Left ventricle myocardium inferior (tissue), 1 donor: ENCODE measurements around the gene SLC48A1. TPM values are rescaled to one million over a fixed set of nuclear protein-coding genes. Genes with fewer than 3 reads are reported as not detected.

Experiments used
- DNase-seq: peaks from one replicate; pipeline ENCODE4 v3.0.0-alpha.2; 2020
- H3K27ac ChIP-seq: fragments of 200-600 bp; replicated peaks from 2 replicates; pipeline ENCODE4 v1.8.0; 2021
- H3K27me3 ChIP-seq: fragments of 200-600 bp; 2 replicates; pipeline ENCODE4 v1.8.0; 2021; ENCODE audit warnings: low read depth
- H3K36me3 ChIP-seq: fragments of 200-600 bp; 2 replicates; pipeline ENCODE4 v1.8.0; 2021
- H3K4me1 ChIP-seq: fragments of 200-600 bp; 2 replicates; pipeline ENCODE4 v1.8.0; 2021
- H3K4me3 ChIP-seq: fragments of 200-600 bp; 2 replicates; pipeline ENCODE4 v1.8.0; 2021; ENCODE audit warnings: mild to moderate bottlenecking, moderate library complexity
- H3K9me3 ChIP-seq: fragments of 200-600 bp; replicated peaks from 2 replicates; pipeline ENCODE4 v1.8.0; 2021
- CTCF ChIP-seq: fragments of 200-600 bp; IDR thresholded peaks from 2 replicates; pipeline ENCODE4 v1.8.0; 2021; ENCODE audit warnings: antibody characterized with exemption, mild to moderate bottlenecking, borderline replicate concordance
- intact Hi-C: fragments of 100-400 bp; cut with micrococcal nuclease; formaldehyde crosslinking; loops from one replicate; pipeline ENCODE4 v1.11.0; 2022
- total RNA-seq: library from RNA; stranded (reverse); fragmentation: NEBNext Ultra II Directional; extraction: Animal tissue kit (Norgen Biotek cat#: 25700); gene quantifications from one replicate; pipeline ENCODE4 v1.2.1, GENCODE V29; 2021
- donor health status: DM: no; HTN: yes; CAD: no; lungs with severe emphysema.

SLC48A1 gene
- total RNA-seq, 1 donor from 2014 or later: 25.3 TPM

- H3K4me3 ChIP-seq: peak overlapping the region; percentile 88
- peaks cover 92% of the 10 kb centered on the region for H3K4me1 ChIP-seq
- H3K27ac ChIP-seq: peak overlapping the region; percentile 99
- H3K9me3 ChIP-seq: no peaks in the 10 kb centered on the region
- intact Hi-C loops: no loop called here
- no peak for TF ChIP-seq CTCF
- no peaks in the 10 kb centered on the region for H3K27me3 ChIP-seq
- no peaks in the 10 kb centered on the region for H3K36me3 ChIP-seq
- DNase-seq: no peak
These were observed 43.6 kb downstream of the SLC48A1 start for GRCh38 chr12:47816403-47817271.

- peaks cover 92% of the 10 kb centered on the region for H3K4me1 ChIP-seq
- TF ChIP-seq CTCF: peak; percentile 39
- no peaks in the 10 kb centered on the region for H3K36me3 ChIP-seq
- DNase-seq: no peak
- peak overlapping the region; percentile 88 for H3K4me3 ChIP-seq
- intact Hi-C loops: no loop called here
- H3K27me3 ChIP-seq: no peaks in the 10 kb centered on the region
- no peaks in the 10 kb centered on the region for H3K9me3 ChIP-seq
- H3K27ac ChIP-seq: peak overlapping the region; percentile 99
These were observed 44.4 kb downstream of the SLC48A1 start for GRCh38 chr12:47817272-47818006.

- Histone ChIP-seq H3K27me3 (no peaks in the 10 kb centered on the region), H3K4me1 (peaks cover 93% of the 10 kb centered on the region), H3K4me3 (peak overlapping the region; percentile 88), H3K36me3 (no peaks in the 10 kb centered on the region), H3K27ac (peak overlapping the region; percentile 99), H3K9me3 (no peaks in the 10 kb centered on the region)
- no peak for TF ChIP-seq CTCF
- intact Hi-C loops: no loop called here
- no peak for DNase-seq
These were observed 45.0 kb downstream of the SLC48A1 start for GRCh38 chr12:47818007-47818376.

GRCh38 chr12:47818467-47819137 is 45.6 kb downstream of the SLC48A1 start:
- Histone ChIP-seq H3K4me3 (peak overlapping the region; percentile 88), H3K9me3 (no peaks in the 10 kb centered on the region), H3K36me3 (no peaks in the 10 kb centered on the region), H3K4me1 (peaks cover 94% of the 10 kb centered on the region), H3K27ac (peak overlapping the region; percentile 99), H3K27me3 (no peaks in the 10 kb centered on the region)
- no peak for DNase-seq
- intact Hi-C loops: no loop called here
- TF ChIP-seq CTCF: no peak

GRCh38 chr12:47819138-47819895 is 46.3 kb downstream of the SLC48A1 start:
- DNase-seq: peak; percentile 81

More at GRCh38 chr12:47819138-47819895, 46.3 kb downstream of the SLC48A1 start:
- intact Hi-C loops: no loop called here
- H3K9me3 ChIP-seq: no peaks in the 10 kb centered on the region
- H3K27me3 ChIP-seq: no peaks in the 10 kb centered on the region
- no peaks in the 10 kb centered on the region for H3K36me3 ChIP-seq
- peak overlapping the region; percentile 99 for H3K27ac ChIP-seq
- peaks cover 94% of the 10 kb centered on the region for H3K4me1 ChIP-seq
- TF ChIP-seq CTCF: peak; percentile 49
- H3K4me3 ChIP-seq: peak overlapping the region; percentile 88
